ENCODE results near the gene SERINC5.
"Not testable (repeated sequence)": the region's sequence is repeated elsewhere in the genome, so short reads cannot be mapped to it uniquely, and the experiment has no call there.

Gene SERINC5

DNA sequence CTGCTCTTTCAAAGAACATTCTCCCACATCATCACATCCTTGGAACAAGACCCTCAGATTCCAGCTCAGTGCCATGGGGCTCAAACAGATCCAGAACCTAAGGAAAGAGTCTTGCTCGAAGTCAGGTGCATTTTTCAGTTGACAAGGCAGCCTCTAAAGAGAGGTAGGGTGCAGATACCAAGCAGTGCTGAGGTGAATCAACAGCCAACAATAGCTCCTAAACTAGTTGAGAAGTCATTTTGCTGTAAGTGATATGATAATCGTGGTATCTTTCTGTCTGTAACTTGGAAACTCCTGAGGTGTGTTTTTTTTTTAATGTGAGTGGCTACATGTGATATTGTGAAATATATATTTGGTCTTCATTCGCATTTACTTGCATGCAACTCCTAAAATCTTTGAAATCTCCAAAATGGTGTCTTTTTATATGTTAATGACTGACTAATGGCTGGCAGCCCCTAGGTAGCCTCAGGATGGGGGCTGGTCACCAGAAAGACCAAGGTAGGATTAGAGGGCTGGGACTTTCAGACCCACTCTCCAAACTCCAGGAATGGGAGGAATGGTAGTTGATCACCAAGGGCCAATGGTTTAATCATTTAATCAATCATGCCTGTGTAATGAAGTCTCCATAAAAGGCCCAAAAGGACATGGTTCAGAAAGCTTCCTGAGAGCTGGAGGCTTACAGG is 96.6 kb downstream of the SERINC5 start:
- DNase-seq: no peak

DNA sequence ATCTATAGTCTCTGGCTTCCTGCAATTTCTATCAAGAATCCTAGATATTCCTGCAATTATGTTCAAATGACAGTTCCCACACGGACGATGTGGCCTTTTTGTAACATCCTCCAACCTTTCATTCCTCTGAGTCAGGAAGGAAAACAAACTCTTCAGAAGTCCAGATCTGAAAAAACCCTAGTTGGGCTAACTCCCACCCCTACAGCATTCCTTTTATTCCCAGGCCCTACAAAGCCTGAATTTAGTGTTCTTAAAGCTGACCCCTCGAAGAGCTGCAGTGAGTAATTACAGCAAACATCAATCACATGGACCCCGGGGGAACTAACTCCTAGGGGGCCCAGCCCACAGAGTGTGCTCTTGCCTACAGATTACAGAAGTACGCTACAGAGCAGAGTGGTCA is 99.7 kb downstream of the SERINC5 start:
- DNase-seq: no peak

DNA sequence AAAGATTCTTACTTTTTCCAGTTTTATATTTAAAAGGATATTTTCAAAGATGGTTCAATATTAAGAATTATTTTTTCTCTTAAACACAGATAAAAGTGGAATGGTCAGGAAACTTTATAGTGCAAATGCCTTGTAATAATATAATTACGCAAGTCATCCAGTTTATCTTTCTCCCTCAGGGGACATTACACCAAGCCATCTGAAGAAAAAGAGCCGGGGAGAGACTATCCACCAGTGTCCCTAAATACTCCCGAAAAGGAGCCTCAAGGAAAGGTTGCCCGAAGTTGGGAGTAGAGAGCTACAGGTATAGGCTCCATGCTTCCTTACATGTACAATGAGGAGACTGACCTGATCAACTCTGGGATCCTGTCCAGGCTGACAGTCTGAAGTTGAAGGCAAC is 101.1 kb downstream of the SERINC5 start:
- no peak for DNase-seq

DNA sequence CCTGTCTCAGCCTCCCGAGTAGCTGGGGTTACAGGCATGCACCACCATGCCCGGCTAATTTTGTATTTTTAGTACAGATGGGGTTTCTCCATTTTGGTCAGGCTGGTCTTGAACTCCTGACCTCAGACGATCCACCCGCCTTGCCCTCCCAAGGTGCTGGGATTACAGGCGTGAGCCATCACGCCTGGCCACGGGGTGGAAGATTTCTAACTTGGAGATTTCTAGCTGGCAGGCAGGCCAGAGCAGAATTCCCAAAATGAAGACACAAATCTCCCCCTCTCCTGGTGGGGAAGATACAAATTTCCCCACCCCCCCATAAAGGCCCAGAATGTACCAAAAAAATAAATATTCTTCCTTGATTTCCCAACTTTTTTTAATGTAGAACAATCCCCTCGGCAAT is 101.6 kb downstream of the SERINC5 start:
- DNase-seq: not testable (repeated sequence)

DNA sequence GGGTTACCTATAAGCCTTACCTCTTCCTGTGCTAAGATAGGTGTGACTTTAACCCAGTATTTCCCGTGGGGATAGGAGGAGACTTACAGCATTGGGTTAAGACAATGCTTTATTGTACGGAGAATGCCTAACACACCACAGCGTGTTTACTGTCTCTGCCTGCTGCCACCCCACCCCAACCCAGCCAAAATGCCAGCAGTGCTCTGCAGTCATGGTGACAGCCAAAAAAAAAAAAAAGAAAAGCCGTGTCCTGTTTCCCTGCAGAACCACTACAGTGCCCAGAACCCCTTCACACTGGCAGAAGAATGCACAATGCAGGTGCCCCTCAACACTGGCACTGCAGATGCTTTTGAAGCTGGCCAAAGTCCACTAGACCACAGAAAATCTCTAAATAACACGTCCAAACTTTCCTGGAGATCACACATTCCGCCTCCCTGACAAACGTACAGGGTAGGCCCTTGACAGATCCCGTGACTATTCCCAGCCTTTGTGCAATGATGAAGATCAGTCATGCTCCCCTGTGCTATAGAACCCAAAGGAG is 102.2 kb downstream of the SERINC5 start:
- DNase-seq: no peak

DNA sequence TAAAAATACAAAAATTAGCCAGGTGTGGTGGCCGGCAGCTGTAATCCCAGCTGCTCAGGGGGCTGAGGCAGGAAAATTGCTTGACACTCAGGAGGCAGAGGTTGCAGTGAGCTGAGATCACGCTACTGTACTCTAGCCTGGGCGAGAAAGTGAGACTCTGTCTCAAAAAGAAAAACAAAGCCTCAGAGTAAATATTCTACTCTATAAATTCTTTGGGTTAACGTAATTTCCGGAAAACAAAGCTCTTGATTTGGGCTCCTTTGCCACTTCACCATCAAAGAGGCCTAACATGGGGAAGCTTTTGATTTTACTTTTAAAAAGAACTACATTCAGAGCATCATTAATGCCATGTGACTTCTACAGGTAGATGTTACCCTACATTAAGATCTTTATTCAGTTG is 103.1 kb downstream of the SERINC5 start:
- DNase-seq: no peak

DNA sequence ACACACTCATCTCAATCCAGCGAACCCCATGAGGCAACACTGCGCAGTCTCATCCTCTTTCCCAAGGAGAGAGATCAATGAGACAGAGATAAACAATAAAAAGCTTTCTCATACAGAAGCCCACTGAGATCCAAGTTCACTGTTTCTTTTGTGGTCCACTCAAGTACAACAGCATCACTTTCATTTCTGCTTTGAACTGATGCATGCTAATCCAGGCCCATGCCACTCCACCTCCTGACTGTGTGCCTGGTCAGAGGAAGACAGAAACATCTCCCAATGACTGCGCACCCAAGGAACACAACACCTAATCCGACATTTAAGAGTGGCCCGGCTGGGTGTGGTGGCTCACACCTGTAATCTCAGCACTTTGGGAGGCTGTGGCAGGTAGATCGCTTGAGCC is 104.0 kb downstream of the SERINC5 start:
- DNase-seq: no peak

DNA sequence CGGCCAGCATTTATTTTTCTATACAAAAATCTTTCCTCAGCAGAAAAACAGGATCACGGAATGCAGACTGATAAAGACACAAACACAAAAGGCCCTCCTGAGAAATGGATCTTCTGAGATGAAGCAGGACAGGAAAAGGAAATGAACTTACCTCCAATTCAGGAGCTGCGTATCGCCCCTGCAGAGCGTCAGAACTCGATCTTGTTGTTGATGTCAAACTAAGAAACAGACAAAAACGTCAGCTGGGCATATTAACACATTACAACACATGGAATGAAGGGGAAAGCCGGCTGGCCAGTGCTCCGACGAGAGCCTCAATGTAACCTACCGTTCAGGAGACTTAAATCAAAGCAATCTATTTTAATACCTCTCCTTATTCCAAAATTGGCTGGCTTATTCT is 105.1 kb downstream of the SERINC5 start:
- DNase-seq: no peak

DNA sequence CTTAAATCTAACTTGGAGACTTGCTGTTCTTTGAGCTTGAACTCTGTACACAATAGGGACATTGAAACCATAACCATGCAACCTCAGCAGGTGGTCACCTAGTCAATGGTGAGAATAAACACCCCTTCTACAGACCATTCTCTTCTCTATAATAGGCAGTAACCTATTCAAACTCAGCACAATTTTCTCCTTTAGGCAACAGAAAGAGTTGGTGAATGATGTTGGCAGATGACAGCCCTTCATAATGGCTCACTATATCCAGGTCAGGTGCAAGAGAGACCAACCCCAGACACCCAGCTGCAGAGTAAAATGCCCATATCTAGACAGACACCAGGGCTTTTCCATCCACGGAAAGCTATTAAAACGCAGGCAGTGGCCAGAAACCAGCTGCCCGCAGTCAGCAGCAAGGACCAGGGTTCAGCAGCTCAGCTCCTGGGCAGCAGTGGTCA is 106.7 kb downstream of the SERINC5 start:
- DNase-seq: peak; percentile 16

DNA sequence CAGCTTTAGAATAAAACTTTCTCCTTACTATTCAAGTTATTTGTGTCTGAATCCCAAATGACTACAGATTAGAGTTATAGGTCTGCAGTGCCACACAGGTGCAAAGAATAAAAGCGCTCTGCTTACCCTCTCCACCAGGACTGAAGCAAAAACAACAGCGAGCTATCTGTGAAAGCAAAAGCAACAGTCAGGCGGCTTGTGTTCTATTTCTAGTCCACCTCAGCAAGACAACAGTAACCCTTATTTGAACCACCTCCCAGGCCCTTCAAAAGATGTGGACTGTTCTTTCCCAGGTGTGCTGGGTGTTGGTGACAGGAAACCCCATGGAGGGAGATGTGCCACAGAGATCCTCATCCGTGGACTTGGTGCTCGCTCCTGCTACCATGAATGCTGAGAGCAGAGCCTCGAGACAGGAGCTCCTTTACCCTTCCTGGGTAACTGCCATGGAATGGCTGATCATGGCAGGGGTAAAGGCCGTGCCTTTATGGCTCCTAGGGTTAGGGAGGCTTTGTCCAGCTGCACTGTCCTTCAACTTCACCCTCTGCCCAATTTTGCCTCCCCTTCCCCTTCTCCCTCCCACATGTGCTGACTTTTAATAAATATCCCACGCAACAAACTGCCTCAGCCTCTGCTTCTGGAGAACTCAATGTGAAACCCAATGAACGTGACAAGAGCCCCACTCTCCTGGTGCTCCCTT is 108.6 kb downstream of the SERINC5 start:
- DNase-seq: no peak

DNA sequence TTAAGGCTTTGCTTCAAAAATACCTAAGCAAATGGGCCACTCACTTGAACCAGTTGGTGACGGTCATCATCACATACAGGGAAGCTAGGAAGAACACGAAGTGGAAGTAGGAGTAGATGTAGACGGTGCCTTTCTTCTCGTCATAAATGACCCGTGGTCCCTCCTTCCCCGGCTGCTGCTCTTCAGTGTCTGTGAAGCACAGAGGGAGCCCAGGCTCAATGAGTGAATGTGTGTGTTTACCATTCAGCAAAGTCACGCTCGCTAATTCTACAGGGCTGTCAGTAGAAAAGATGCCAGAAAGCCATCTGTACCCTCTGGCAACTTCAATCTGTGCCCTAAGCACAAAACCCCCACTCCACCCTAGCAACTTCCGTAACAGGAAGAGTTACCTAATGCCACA is 109.8 kb downstream of the SERINC5 start:
- peak; percentile 51 for DNase-seq

DNA sequence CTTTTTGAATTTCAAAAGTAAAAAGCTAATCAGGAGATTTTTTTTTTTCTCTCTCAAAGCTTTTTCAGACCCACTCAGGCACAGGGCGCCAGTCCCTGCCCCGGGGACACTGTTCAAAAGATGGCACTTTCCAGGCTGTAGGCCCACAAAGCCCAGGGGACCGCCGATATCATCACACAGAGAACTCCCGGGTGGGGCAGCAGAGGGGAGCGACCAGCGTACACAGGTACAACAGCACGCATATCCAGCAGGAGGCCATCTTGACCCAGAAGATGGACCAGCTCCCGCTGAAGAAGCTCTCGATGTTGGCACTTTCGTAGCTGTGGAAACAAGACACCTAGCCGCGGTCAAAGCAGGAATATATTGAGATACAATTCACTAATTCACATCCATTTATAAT is 112.4 kb downstream of the SERINC5 start:
- DNase-seq: no peak

DNA sequence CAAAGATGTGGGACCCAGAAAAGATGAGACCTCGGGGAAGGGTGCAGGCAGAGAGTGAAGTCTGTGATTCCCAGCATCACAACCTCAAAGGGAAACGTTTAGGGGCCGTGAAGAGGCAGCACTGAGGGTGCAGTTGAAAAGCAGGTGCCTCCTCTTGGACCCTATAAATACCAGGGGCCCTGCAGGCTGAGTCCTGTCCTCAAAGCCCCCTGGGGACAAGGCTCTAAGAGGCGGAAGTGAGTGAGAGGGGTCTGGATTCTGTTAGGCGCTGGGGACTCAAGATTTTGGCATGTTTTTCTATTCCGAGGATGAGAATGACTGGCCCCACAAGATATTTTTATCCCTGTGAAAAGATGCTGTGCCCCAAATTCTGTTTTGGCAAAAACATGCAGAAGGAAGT is 112.9 kb downstream of the SERINC5 start:
- no peak for DNase-seq

DNA sequence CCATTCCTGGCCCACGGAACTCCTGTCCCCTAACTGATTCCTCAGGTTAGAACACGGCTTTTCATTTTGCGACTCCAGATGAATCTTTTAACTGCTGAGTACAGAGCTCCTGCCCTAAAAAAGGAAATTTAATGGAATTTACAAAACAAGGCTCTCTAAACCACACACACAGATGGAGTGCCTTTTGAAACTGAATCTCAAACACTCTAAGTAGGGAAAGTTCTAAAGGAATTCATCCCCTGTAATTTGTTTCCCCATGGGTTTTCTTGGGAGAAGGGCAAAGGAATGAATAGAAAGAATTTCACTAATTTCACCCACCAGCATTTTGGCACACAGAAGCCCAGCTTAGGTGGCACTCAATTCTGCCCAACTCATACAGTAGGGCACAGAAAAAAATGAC is 114.2 kb downstream of the SERINC5 start:
- no peak for DNase-seq

DNA sequence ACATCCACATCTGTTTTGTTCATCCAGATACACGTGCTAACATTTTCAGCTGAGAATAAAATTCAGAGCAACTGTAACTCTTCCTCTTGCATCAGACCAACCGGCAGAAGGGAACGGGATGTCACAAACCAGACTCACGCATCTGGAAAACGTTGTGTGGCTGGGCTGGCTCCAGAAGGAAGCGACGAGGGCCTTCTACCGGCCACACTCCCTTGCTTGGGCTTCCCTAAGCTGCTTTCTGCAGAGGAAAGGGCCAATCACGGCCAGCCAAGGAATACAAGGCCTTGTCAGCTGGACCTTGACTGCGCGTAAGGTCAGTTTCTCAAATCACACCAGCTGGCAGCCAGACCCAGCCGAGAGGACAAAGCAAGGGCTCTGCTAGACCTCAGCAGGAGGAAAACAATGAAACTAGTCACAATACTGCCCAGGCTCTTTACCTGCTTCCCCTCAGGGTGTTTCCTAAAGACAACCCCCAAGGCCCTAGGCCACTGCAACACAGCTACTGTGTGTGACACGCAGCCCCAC is 114.6 kb downstream of the SERINC5 start:
- no peak for DNase-seq

DNA sequence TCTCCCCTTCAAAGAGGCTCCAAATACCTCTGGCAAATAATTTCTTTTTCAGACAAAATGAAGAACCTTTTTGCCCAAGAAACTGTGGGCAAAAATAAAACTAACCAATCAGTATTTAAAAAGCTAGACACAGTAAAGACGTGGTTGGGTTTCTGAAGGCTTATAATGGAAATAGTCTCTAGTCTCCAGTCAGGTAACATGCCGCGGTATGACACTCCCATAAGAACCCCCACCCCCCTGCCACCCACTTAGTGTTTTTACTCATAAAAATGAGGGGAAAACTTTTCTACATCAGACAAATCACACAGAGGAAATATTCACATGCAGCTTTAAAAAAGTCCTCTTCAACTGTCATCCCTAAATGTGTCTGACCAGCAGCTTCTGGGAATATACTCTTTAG is 115.4 kb downstream of the SERINC5 start:
- DNase-seq: no peak

DNA sequence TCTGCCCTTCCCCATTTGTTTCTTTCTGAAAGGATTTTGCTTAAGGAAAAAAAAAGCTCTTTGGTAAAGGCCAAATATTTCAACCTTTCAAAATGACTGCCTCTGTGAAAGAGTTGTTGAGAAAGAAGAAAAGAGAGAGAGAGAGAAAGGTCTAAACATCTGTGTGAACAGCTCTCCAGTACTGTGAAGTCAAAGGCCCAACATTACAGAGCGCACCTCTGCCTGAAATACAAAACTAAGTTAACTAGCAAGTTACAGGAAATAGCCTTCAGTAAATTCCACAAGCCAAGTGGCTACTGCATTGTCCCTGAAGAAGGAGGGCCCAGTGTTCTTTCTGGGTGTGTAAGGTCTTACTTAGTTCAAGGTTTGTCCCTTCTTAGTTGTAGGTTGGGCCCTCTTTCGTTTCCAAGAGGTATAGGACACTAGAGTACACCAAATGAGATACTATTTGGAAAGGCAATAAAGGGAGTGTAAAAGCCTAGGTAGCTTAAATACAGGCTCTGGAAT is 116.3 kb downstream of the SERINC5 start:
- DNase-seq: no peak

DNA sequence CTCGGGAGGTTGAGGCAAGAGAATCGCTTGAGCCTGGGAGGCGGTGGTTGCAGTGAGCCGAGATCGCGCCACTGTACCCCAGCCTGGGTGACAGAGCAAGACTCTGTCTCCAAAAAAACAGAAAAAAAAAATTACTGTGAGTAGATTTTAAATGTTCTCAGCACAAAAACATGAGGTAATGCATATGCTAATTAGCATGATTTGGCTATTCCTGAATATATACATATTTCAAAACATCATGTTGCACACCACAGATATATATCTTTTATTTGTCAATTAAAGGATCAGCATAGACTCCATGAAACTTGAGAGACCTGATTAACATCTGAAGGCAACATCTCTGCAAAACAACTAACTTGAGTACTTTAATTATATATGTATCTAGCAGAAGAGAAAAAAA is 117.4 kb downstream of the SERINC5 start:
- no peak for DNase-seq

DNA sequence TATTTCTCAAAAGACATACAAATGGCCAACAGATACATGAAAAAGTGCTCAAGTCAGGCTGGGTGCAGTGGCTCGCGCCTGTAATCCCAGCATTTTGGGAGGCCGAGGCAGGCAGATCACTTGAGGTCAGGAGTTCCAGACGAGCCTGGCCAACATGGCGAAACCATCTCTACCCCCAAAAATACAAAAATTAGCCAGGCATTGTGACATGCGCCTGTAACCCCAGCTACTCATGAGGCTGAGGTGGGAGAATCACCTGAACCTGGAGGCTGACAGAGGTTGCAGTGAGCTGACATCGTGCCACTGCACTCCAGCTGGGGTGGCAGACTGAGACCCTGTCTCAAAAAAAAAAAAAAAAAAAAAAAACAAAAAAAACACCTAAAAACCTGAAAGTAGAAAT is 119.0 kb downstream of the SERINC5 start:
- DNase-seq: not testable (repeated sequence)

DNA sequence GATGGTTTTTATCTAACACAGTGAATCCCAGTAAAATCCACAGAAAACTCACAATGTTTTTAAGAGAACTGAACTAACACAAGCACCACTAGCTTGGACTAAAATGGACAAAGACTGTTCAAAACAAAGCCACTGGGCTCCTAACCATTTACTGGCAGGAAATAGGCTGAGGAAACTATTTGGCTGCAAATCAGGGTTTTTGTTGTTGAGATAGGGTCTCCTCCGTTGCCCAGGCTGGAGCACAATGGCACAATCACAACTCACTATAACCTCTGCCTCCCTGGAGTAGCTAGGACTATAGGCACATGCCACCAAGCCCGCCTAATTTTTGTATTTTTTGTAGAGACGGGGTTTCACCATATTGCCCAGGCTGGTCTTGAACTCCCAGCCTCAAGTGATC is 121.0 kb downstream of the SERINC5 start:
- DNase-seq: no peak

DNA sequence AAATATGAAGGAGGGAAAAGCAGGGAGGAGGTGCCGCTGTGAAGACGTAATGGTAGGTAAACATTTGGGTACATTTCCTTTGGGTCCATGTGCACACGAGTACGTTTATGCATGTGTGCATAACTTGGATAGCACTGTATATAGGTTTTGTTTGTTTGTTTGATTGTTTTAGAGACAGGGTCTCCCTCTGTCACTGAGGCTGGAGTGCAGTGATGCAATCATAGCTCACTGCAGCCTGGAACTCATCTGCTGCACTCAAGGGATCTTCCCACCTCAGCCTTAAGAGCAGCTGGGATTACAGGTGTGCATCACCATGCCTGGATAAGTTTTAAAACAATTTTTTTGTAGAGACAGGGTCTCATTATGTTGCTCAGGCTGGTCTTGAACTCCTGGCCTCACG is 126.7 kb downstream of the SERINC5 start:
- DNase-seq: no peak

DNA sequence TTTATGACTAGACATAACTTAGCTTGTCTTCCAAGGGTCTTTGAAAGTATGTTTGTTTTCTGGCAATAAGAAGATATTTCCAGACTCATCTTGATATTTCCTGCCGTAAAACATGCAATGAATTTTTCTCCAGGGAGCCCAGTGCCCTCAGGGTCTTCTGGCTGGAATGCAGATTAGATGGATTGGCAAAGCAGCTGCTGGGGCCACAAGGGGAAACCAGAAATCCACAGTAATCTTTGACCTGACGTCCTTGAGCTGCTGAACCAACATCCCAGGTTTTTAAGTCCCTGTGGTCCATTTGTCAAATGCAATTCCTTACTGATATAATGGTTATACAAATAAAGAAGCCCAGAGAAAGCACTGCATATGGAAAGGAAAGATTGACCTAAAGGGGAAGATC is 127.7 kb downstream of the SERINC5 start:
- no peak for DNase-seq

DNA sequence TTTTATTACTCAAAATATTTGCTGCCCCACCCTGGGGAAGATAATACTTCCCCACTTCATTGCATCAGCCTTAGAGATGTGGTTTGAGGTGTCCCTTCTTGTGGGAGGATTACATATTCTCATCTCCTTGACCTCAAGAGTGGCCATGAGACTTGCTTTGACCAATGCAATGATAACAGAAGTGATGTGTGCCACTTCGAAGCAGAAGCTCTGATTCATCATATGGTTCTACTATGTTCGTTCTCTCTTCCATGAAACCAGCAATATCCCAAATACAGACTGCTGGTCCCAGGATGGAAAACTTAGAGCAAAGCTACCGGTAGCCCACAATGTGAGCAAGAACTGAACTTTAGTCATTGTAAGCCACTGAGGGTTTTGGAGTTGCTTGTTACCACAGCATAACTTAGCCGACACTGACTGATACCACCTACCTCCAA is 128.7 kb downstream of the SERINC5 start:
- no peak for DNase-seq

DNA sequence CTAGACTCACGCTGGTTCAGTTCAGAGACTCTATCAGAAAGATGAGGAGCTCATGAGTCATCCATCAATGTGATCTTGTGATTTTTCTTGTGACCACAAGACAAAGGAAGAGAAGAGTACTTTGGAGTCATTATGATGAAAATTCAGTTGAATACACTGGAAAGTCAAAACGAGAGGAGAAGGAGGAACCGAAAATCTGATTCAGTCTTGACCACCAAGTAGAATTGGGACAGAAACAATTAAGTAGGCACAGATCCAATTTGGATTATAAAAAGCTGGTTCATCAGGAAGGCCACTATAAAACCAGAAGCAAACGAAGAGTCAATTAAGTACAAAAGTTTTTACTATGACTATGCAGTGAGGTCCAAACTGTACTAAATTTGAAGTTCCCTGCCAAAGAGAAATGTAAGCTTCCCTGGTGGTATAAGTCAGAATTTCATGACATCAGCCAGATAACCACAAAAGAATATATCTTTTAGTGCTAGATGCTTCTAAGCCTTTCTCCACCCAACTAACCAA is 129.8 kb downstream of the SERINC5 start:
- DNase-seq: no peak

All from DMS79 treated with DMSO at 0.1 percent for 48 hours (cell line).